ENCODE measurements around the gene HAND2.

Gene HAND2

GRCh38 chr4:173478913-173479283, 51.1 kb downstream of the HAND2 start:
- Histone ChIP-seq H3K4me2 (ENCODE audit: low read length) (no peak overlapping the region), H3K27ac (ENCODE audit: low read length) (no peak overlapping the region)

GRCh38 chr4:173478201-173478912, 51.7 kb downstream of the HAND2 start:
- H3K9ac ChIP-seq (ENCODE audit: low read length), result no peak overlapping the region
- TF ChIP-seq CTCF (IDR thresholded peaks at IDR 0.05; ENCODE audit: low read depth, low read length) (no peak), EZH2phosphoT487 (IDR thresholded peaks at IDR 0.05; ENCODE audit: low read depth) (no peak)
- no peak overlapping the region for H3K4me3 ChIP-seq (ENCODE audit: low read length)
- H4K20me1 ChIP-seq (ENCODE audit: insufficient read depth, low read length), result no peaks in the 10 kb centered on the region
- no peaks in the 10 kb centered on the region for H3K79me2 ChIP-seq (ENCODE audit: low read length)
- no peaks in the 10 kb centered on the region for H3K9me3 ChIP-seq (ENCODE audit: insufficient read depth, low read length)
- no peaks in the 10 kb centered on the region for H3K4me1 ChIP-seq (ENCODE audit: low read length)
- no peaks in the 10 kb centered on the region for H3K27me3 ChIP-seq (ENCODE audit: low read depth, low read length)
- H3K27ac ChIP-seq (ENCODE audit: low read length), result no peak overlapping the region
- H3K4me2 ChIP-seq (ENCODE audit: low read length), result no peak overlapping the region
- H2AFZ ChIP-seq (ENCODE audit: low read depth, low read length), result no peak overlapping the region
- H3K36me3 ChIP-seq (replicated peaks; ENCODE audit: low read depth, low read length), result no peaks in the 10 kb centered on the region

More at GRCh38 chr4:173478913-173479283, 51.1 kb downstream of the HAND2 start:
- Histone ChIP-seq H3K4me1 (ENCODE audit: low read length) (no peaks in the 10 kb centered on the region), H4K20me1 (ENCODE audit: insufficient read depth, low read length) (no peaks in the 10 kb centered on the region), H3K4me3 (ENCODE audit: low read length) (no peak overlapping the region), H2AFZ (ENCODE audit: low read depth, low read length) (no peak overlapping the region), H3K9me3 (ENCODE audit: insufficient read depth, low read length) (no peaks in the 10 kb centered on the region), H3K27me3 (ENCODE audit: low read depth, low read length) (no peaks in the 10 kb centered on the region), H3K9ac (ENCODE audit: low read length) (no peak overlapping the region), H3K36me3 (replicated peaks; ENCODE audit: low read depth, low read length) (no peaks in the 10 kb centered on the region), H3K79me2 (ENCODE audit: low read length) (no peaks in the 10 kb centered on the region)
- TF ChIP-seq EZH2phosphoT487 (IDR thresholded peaks at IDR 0.05; ENCODE audit: low read depth) (no peak), CTCF (IDR thresholded peaks at IDR 0.05; ENCODE audit: low read depth, low read length) (no peak)

- no peaks in the 10 kb centered on the region for H3K4me1 ChIP-seq (ENCODE audit: low read length)
- H3K27me3 ChIP-seq (ENCODE audit: low read depth, low read length), result no peaks in the 10 kb centered on the region
- H3K4me3 ChIP-seq (ENCODE audit: low read length), result no peak overlapping the region
- H3K9ac ChIP-seq (ENCODE audit: low read length), result no peak overlapping the region
- no peaks in the 10 kb centered on the region for H3K36me3 ChIP-seq (replicated peaks; ENCODE audit: low read depth, low read length)
- no peaks in the 10 kb centered on the region for H3K79me2 ChIP-seq (ENCODE audit: low read length)
- H4K20me1 ChIP-seq (ENCODE audit: insufficient read depth, low read length), result no peaks in the 10 kb centered on the region
- H2AFZ ChIP-seq (ENCODE audit: low read depth, low read length), result no peak overlapping the region
- TF ChIP-seq EZH2phosphoT487 (IDR thresholded peaks at IDR 0.05; ENCODE audit: low read depth), result no peak
- no peak for TF ChIP-seq CTCF (IDR thresholded peaks at IDR 0.05; ENCODE audit: low read depth, low read length)
- no peak overlapping the region for H3K4me2 ChIP-seq (ENCODE audit: low read length)
- no peak overlapping the region for H3K27ac ChIP-seq (ENCODE audit: low read length)
- H3K9me3 ChIP-seq (ENCODE audit: insufficient read depth, low read length), result no peaks in the 10 kb centered on the region
Measured at GRCh38 chr4:173477016-173477415, 53.0 kb downstream of the HAND2 start.
